NCI-H128 (cell line): ENCODE measurements around the gene TCP11L2.
"Not testable (repeated sequence)": the region's sequence is repeated elsewhere in the genome, so short reads cannot be mapped to it uniquely, and the experiment has no call there.

Source experiments
- DNase-seq: peaks from one replicate; lab custom pipeline; 2025; ENCODE audit not compliant: unreplicated experiment; lab: John Stamatoyannopoulos, UW

The TCP11L2 gene

DNA sequence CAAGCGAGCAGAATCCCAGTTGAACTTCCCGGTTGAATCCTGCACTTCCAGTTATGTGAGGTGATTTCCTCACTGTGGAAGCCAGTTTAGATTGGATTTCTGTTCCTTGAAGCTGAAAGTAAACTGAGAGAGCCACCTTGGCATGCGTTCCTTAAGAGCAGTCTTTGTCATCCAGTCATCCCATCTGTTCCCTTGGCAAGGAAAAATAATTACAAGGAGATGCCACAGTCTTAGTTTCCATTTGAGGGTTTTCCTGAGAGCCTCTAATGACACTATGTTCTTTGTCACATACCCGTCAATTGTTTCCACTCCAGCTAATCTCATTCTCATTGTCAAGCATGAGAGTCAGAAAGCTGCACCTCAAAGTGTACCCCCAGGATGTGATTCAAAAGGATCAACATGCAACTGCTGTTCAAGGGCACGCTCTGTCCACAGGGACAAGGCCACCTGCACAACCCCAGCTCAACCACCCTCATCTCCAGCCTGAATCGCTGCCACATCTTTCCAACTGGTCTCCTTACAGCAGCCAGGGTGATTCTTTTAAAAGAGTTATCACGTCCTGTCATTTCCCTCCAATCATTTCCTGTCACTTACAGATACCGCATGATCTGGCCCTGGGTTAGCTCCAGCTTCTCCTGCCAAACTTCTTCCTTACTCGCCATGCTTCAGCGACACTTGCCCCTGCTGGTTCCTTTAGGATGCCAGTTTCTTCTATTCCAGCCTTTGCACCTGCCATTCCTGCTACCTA lies 18.0 kb upstream of the TCP11L2 start:
- no peak for DNase-seq

- DNase-seq: no peak
Observed at GRCh38 chr12:106285982-106286381, 16.6 kb upstream of the TCP11L2 start.

- DNase-seq: not testable (repeated sequence)
Observed at GRCh38 chr12:106286576-106287162, 15.9 kb upstream of the TCP11L2 start.

GRCh38 chr12:106287364-106287763 lies 15.2 kb upstream of the TCP11L2 start:
- DNase-seq: no peak

DNA sequence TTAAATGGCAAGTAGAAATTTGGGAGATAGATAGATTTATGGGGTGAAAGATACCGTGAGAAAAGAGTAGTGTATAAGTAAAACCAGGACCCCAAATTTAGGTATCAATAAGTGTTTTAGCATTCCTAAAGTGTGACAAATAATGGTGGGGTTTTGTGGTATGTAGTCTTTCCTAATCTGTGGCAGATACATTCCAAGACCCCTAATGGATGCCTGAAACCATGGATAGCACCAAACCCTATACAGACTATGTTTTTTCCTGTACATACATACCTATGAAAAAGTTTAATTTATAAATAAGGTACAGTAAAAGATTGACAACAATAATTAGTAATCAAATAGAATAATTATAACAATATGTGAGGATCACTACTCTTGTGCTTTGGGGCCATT lies 14.4 kb upstream of the TCP11L2 start:
- DNase-seq: no peak

DNA sequence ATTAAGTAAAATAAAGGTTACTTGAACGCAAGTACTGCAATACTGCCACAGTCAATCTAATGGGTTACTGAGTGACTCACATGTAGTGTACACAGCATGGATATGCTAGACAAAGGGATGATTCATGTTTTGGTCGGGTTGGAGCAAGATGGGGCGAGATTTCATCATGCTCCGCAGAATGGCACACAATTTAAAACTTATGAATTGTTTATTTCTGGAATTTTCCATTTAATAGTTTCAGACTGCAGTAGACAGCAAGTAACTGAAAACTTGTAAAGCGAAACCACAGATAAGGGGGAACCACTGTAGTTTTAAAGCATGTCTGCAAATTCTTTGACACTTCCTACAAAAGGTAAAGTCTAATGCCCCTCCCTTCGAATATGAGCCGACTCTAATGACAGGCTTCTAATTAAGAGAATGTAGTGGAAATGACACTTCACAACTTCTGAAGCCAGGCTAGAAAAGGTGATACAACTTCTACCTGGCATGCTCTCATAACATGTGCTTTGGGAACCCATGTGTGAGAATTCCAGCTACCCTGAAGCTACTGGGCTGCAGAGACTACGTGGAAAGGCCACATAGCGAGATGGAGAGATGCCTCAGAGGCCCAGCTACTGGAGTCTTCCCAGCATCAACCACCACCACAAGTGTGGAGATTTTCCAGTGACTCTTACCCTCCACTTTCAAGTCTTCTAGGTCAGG lies 13.9 kb upstream of the TCP11L2 start:
- DNase-seq: no peak

- DNase-seq: no peak
Observed at GRCh38 chr12:106289196-106289681, 13.3 kb upstream of the TCP11L2 start.

DNA sequence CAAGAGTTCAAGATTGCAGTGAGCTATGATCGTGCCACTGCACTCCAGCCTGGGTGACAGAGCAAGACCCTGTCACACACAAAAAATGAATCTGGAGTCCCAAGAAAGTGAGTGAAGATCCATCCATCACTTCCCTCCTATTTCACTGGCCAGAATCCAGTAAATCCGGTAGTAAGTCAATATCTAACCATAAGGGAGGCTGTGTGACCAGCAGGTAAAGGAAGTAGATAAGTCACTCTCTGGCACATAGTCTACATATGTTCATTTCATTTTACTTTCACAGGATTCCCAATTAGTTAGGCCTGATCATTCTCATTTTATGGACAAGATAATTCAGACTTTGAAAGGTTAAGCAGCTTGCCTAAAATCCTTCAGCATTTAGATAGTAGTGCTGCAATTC lies 11.9 kb upstream of the TCP11L2 start:
- no peak for DNase-seq

- DNase-seq: no peak
Observed at GRCh38 chr12:106291342-106291741, 11.2 kb upstream of the TCP11L2 start.

- DNase-seq: no peak
Observed at GRCh38 chr12:106292339-106292738, 10.2 kb upstream of the TCP11L2 start.

DNA sequence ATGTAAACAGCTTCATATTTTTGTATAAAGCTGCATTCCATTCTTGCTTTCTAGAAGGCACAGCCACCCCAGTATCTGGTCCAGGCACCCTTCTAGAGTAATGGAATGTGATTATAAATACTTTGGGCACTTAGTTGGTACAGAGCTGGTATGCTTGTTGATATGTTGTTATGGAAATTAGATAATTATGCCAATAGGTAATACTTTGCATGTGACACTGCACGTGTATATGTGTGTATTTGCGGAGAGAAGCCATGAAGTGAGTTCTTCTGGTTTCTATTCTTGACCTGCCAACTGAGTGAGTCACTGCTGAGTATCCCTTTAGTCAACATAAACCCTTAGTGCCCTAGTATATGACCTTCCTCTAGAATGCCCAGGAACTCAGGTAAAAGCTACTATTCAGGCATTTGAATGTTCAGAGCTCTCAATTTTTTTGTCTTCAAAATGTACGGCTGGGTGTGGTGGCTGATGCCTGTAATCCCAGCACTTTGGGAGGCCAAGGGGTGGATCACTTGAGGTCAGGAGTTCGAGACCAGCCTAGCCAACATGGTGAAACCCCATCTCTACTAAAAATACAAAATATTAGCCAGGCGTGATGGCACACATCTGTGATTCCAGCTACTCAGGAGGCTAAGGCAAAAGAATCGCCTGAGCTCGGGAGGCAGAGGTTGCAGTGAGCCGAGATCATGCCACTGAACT lies 6.2 kb upstream of the TCP11L2 start:
- no peak for DNase-seq

DNA sequence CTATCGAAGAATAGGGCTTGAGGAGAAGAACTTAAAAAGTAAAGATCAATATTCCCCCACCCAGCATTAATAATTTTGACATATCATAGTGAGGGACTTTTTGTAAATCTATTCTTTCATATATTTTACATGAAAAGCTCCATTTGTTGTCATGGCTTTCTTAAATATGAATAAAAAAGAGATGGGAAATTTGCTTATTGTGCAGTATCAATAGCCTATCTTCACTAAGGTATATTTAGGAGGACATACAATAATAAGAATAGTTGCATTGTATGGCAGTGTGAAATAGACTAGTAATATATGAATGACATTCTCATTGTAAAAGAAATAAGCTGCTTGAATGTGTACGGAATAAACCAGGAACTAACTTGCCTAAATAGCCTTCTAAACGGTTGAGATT lies 5.5 kb upstream of the TCP11L2 start:
- no peak for DNase-seq

GRCh38 chr12:106297681-106298080 lies 4.9 kb upstream of the TCP11L2 start:
- DNase-seq: no peak

- no peak for DNase-seq
Observed at GRCh38 chr12:106299202-106299774, 3.2 kb upstream of the TCP11L2 start.

GRCh38 chr12:106300761-106301160 lies 1.8 kb upstream of the TCP11L2 start:
- DNase-seq: no peak

DNA sequence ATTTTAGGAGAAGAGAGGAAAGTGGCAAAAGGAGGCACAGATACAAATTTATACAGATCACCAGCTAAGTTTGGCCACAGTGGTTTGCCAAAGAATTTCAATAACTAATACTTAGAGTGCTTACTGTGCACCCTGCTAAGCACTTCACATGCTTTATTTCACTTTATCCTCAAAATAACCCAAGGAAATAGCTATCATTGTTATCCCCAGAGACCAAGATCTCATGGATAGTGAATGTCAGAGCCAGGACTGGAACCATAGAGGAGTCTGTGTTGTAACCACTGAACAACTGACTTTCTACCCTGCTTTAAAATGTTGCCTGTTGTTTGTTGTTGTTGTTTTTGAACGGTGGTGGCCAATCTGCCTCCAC lies 1.3 kb upstream of the TCP11L2 start:
- no peak for DNase-seq

GRCh38 chr12:106301611-106302321 lies 767 bp upstream of the TCP11L2 start:
- no peak for DNase-seq

DNA sequence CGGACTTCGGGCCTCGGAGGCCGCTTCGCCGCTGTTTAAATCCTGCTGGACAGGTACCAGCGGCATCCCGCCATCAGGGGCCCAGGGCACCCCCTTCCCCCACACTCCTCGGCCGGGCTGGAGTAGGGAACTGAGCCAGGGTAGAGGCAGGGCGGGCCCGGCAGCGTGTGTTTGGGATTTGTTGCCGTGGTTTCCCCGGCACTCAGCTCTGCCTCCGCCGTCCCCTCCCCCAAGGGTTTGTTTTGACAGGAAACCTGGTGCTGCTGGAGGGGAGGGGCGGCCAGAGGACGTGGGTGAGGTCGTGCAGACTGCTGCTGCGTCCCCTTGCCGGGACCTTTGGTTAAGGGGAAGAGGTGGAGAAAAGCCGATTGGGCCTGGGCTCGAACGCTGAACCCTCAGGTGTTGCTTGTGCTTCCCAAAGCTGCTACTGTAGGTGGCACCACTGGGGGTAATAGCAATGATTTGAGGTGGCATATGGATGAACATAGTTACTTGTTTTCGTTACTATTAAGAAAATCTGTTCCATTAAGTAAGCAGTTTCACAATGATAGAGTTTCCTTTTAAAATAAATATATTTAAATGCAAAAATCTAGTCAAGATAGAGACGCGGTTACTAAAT lies 778 bp downstream of the TCP11L2 start:
- no peak for DNase-seq

DNA sequence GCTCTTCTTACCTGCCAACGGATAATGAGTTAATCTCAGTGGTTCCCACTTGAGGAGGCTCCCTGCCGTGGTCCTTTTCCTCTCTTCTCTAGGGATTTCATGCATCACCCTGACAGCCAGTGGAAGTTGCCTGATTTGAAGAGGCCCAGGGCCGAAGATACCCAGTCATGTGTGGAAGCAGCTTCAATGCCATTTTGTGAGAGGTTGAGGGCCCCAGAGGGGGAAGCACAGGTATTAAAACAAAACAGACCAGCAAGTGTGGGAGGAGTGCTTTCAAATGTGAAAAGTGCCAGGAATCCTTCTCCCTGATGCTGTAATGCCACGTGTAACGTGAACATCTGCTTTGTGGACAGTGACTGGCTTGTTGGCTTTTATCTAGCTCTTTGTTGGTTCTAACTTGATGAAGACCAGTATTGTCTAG lies 1.5 kb downstream of the TCP11L2 start:
- DNase-seq: no peak

GRCh38 chr12:106304797-106305196 lies 2.3 kb downstream of the TCP11L2 start:
- no peak for DNase-seq
